ENCODE data around the gene ZBTB17. TPM values are rescaled to one million over a fixed set of nuclear protein-coding genes. Genes with fewer than 3 reads are reported as not detected.

ZBTB17 gene
- total and polyA plus RNA-seq, 9 of the 15 experiments (the other 6 are each of a cell fraction or from before 2014, with no cell fraction given), result 1.1 to 53.4 (median 29.6) TPM

DNA sequence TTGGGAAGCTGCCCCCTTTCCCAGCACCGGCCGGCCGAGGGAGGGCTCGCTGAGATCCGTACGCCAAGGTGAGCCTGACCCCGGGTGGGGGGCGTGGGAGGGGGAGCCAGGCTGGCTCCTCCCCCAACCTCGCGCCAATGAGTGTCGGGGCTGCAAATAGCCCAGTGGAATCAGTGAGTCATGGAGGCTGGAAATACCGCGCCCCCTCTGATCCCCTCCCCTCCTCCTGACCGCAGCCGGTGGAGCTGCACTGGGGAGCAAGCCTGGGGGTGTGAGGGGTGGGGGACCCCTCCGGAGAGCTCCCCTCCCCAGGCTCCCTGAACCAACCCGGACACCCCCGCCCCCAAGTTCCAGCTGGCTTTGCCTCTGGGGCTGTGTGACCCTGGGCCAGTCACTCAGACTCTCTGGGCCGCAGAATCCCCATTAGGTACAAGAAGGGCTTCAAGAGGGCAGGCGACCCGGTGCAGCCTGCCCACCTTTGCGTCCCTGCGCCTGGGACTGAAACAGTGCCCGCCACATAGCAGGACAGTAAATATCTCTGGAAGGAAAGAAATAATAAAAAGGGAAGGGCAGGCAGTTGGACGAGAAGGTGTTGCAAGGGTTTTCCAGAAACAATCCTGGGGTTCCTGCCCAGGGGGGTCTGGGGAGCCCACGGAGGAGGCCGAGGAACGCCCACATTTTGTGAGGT lies 37.5 kb upstream of the ZBTB17 start (continued):
- TF ChIP-seq NR2C2 (CRISPR knock-in tag; IDR thresholded peaks at IDR 0.05) (no peak), NR2C2 (tag; IDR thresholded peaks at IDR 0.05) (peak; percentile 61; the same call in 1 of the 2 replicates), TEAD4 (IDR thresholded peaks at IDR 0.05; ENCODE audit: low read length) (peak; percentile 40; the same call in 1 of the 2 replicates), TEAD4 (CRISPR knock-in tag; IDR thresholded peaks at IDR 0.05; ENCODE audit: borderline replicate concordance) (no peak), CREB1 (IDR thresholded peaks at IDR 0.05) (no peak), CREB1 (CRISPR knock-in tag; IDR thresholded peaks at IDR 0.05) (0 out of 2 replicates have a peak, but pooled peaks have one; percentile 42), GTF2E2 (tag; IDR thresholded peaks at IDR 0.05) (0 out of 2 replicates have a peak, but pooled peaks have one; percentile 8), NRF1 (conservative IDR thresholded peaks at IDR 0.05 in 1 of 2, IDR thresholded peaks at IDR 0.05 in 1 of 2) (no peak), KLF10 (CRISPR knock-in tag; IDR thresholded peaks at IDR 0.05) (no peak), MTA1 (IDR thresholded peaks at IDR 0.05; ENCODE audit: borderline replicate concordance) (peak; percentile 34; the same call in 1 of the 2 replicates), FOXM1 (IDR thresholded peaks at IDR 0.05; ENCODE audit: low read depth) (peak; percentile 44; the same call in 1 of the 2 replicates), FOXM1 (CRISPR knock-in tag; IDR thresholded peaks at IDR 0.05; ENCODE audit: low read depth) (no peak), SMARCA5 (IDR thresholded peaks at IDR 0.05) (peak; percentile 98), ZBTB7A (IDR thresholded peaks at IDR 0.05; ENCODE audit: borderline replicate concordance, control insufficient read depth, low read depth, low read length) (peak; percentile 98), MEF2A (IDR thresholded peaks at IDR 0.05; ENCODE audit: control insufficient read depth, low read depth, low read length) (peak; percentile 84), POLR2B (IDR thresholded peaks at IDR 0.05; ENCODE audit: low read depth, partially characterized antibody) (peak; percentile 34), PURB (CRISPR knock-in tag; IDR thresholded peaks at IDR 0.05; ENCODE audit: low read depth) (no peak), PCBP1 (IDR thresholded peaks at IDR 0.05; ENCODE audit: low read depth, low read length, poor library complexity, severe bottlenecking) (peak; percentile 67), DACH1 (IDR thresholded peaks at IDR 0.05; ENCODE audit: partially characterized antibody) (peak; percentile 78), SMARCE1 (IDR thresholded peaks at IDR 0.05) (peak; percentile 91), ZNF311 (CRISPR knock-in tag; IDR thresholded peaks at IDR 0.05) (no peak), HMGN3 (IDR thresholded peaks at IDR 0.05; ENCODE audit: borderline replicate concordance, extremely low read depth, insufficient read length, low read depth, low read length) (peak; percentile 83), PHB (CRISPR knock-in tag; IDR thresholded peaks at IDR 0.05) (no peak), JUND (IDR thresholded peaks at IDR 0.05; ENCODE audit: borderline replicate concordance, low read depth, low read length) (peak; percentile 97), JUND (tag; IDR thresholded peaks at IDR 0.05; ENCODE audit: borderline replicate concordance, low read depth, low read length) (peak; percentile 96; the same call in 2 of the 3 replicates), NCOA1 (IDR thresholded peaks at IDR 0.05; ENCODE audit: low read depth) (peak; percentile 36; the same call in 1 of the 2 replicates), BMI1 (IDR thresholded peaks at IDR 0.05; ENCODE audit: low read length) (no peak)
- TF ChIP-seq, protein P1, sequence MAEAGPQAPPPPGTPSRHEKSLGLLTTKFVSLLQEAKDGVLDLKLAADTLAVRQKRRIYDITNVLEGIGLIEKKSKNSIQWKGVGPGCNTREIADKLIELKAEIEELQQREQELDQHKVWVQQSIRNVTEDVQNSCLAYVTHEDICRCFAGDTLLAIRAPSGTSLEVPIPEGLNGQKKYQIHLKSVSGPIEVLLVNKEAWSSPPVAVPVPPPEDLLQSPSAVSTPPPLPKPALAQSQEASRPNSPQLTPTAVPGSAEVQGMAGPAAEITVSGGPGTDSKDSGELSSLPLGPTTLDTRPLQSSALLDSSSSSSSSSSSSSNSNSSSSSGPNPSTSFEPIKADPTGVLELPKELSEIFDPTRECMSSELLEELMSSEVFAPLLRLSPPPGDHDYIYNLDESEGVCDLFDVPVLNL (CRISPR knock-in tag; IDR thresholded peaks at IDR 0.05; ENCODE audit: low read depth), result no peak
- TF ChIP-seq, protein P2, sequence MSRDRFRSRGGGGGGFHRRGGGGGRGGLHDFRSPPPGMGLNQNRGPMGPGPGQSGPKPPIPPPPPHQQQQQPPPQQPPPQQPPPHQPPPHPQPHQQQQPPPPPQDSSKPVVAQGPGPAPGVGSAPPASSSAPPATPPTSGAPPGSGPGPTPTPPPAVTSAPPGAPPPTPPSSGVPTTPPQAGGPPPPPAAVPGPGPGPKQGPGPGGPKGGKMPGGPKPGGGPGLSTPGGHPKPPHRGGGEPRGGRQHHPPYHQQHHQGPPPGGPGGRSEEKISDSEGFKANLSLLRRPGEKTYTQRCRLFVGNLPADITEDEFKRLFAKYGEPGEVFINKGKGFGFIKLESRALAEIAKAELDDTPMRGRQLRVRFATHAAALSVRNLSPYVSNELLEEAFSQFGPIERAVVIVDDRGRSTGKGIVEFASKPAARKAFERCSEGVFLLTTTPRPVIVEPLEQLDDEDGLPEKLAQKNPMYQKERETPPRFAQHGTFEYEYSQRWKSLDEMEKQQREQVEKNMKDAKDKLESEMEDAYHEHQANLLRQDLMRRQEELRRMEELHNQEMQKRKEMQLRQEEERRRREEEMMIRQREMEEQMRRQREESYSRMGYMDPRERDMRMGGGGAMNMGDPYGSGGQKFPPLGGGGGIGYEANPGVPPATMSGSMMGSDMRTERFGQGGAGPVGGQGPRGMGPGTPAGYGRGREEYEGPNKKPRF (IDR thresholded peaks at IDR 0.05; ENCODE audit: low read depth, low read length), result no peak

Data from K562 (cell line).